Endothelial cell of umbilical vein (primary cell): ENCODE data around the gene SIRT4. TPM values are rescaled to one million over a fixed set of nuclear protein-coding genes. Genes with fewer than 3 reads are reported as not detected.

Experiments used
- BruUV-seq: library from RNA; stranded (reverse); fragments of 400-500 nt; replicated peaks from 2 replicates; lab custom pipeline; 2021; lab: Mats Ljungman, UMichigan
- CTCF ChIA-PET: fragments of 300-600, 350-600 bp; sonication (Branson Sonifier 250); formaldehyde crosslinking; loops from one replicate; lab custom pipeline; 2021; ENCODE audit warnings: antibody characterized with exemption, inconsistent platforms; lab: Charles Lee
- POLR2A ChIA-PET: fragments of 300-600, 350-600 bp; sonication (Branson Sonifier 250); formaldehyde crosslinking; loops from one replicate; lab custom pipeline; 2021; ENCODE audit warnings: antibody characterized with exemption, inconsistent platforms; lab: Charles Lee
- DNase-seq: peaks from one replicate; pipeline ENCODE4 v3.0.0-alpha.2; 2011; ENCODE audit warnings: low read depth, low spot score
- FAIRE-seq: peaks from 2 replicates; lab custom pipeline; 2011; peaks lifted over from hg19 to GRCh38; lab: Jason Lieb, UNC
- H2AFZ ChIP-seq: 2 replicates; pipeline ENCODE4 v1.6.0; 2012; ENCODE audit warnings: low read depth, low read length, control low read depth, inconsistent platforms
- H3K27ac ChIP-seq: 2 replicates; pipeline ENCODE4 v1.5.1; 2011; ENCODE audit warnings: low read depth, mild to moderate bottlenecking, control low read depth, low read length, moderate library complexity; ENCODE audit not compliant: insufficient read depth
- H3K27me3 ChIP-seq, 2 experiments: 2 replicates each; pipeline versions ENCODE4 v1.6.0 to v1.6.1; 2011; ENCODE audit warnings: low read length in 2 of 2, mixed read lengths in 1 of 2; ENCODE audit not compliant: control insufficient read depth in 2 of 2, insufficient read depth in 2 of 2
- H3K36me3 ChIP-seq, 2 experiments: 2 replicates in 1 of 2; 3 replicates in 1 of 2; pipeline ENCODE4 v1.5.1; 2011; ENCODE audit warnings: low read length in 2 of 2, mild to moderate bottlenecking in 1 of 2, moderate library complexity in 1 of 2; ENCODE audit not compliant: control insufficient read depth in 2 of 2, insufficient read depth in 2 of 2; ENCODE audit errors: extremely low read depth in 1 of 2
- H3K4me1 ChIP-seq: 3 replicates; pipeline ENCODE4 v1.5.1; 2011; ENCODE audit warnings: mild to moderate bottlenecking, low read length; ENCODE audit not compliant: control insufficient read depth, insufficient read depth; ENCODE audit errors: extremely low read depth
- H3K4me2 ChIP-seq: 2 replicates; pipeline ENCODE4 v1.6.1; 2011; ENCODE audit warnings: low read length, control low read depth, mixed read lengths; ENCODE audit not compliant: insufficient read depth
- H3K4me3 ChIP-seq, 3 experiments: fragments of 200-600 bp in 1 of 3; sonication (generic), shearing (Covaris generic) in 1 of 3; replicated peaks in 1 of 3; 2 replicates each; pipeline ENCODE4 v1.5.1; 2011 to 2016; ENCODE audit warnings: control low read depth in 3 of 3, low read length in 3 of 3, mild to moderate bottlenecking in 2 of 3, inconsistent platforms in 1 of 3, low read depth in 1 of 3, moderate library complexity in 1 of 3; ENCODE audit not compliant: insufficient read depth in 1 of 3
- H3K79me2 ChIP-seq: 2 replicates; pipeline ENCODE4 v1.6.0; 2012; ENCODE audit warnings: low read length, inconsistent platforms; ENCODE audit not compliant: control insufficient read depth, insufficient read depth
- H3K9ac ChIP-seq: replicated peaks from 2 replicates; pipeline ENCODE3; 2011; ENCODE audit warnings: low read length, control low read depth; ENCODE audit not compliant: insufficient read depth; ENCODE audit errors: extremely low read depth
- H3K9me1 ChIP-seq: replicated peaks from 3 replicates; pipeline ENCODE4 v1.6.0; 2011; ENCODE audit warnings: mild to moderate bottlenecking, low read length; ENCODE audit not compliant: control insufficient read depth, insufficient read depth; ENCODE audit errors: extremely low read depth
- H3K9me3 ChIP-seq: replicated peaks from 2 replicates; pipeline ENCODE4 v1.5.1; 2012; ENCODE audit warnings: low read length, inconsistent platforms; ENCODE audit not compliant: control insufficient read depth, insufficient read depth
- H4K20me1 ChIP-seq: replicated peaks from 2 replicates; pipeline ENCODE3; 2011; ENCODE audit warnings: mild to moderate bottlenecking, low read length; ENCODE audit not compliant: control insufficient read depth, insufficient read depth; ENCODE audit errors: extremely low read depth
- EZH2 ChIP-seq: IDR thresholded peaks from 2 replicates; pipeline ENCODE4 v1.6.1; 2012; ENCODE audit warnings: borderline replicate concordance, low read depth, mild to moderate bottlenecking, moderate library complexity, low read length, inconsistent platforms; ENCODE audit not compliant: severe bottlenecking
- FOS ChIP-seq: IDR thresholded peaks from 2 replicates; pipeline ENCODE4 v1.6.1; 2011; ENCODE audit warnings: mild to moderate bottlenecking, low read length, moderate library complexity, borderline replicate concordance; ENCODE audit not compliant: insufficient read depth
- GATA2 ChIP-seq: IDR thresholded peaks from 2 replicates; pipeline ENCODE4 v1.7.0; 2011; ENCODE audit warnings: low read depth, mild to moderate bottlenecking, moderate library complexity, mixed read lengths, low read length; ENCODE audit not compliant: insufficient read length, insufficient read depth
- JUN ChIP-seq: IDR thresholded peaks from 2 replicates; pipeline ENCODE4 v1.6.1; 2011; ENCODE audit warnings: borderline replicate concordance, low read depth; ENCODE audit not compliant: insufficient read length, insufficient read depth
- MYC ChIP-seq: IDR thresholded peaks from one replicate; pipeline ENCODE4 v1.6.1; 2011; ENCODE audit warnings: mild to moderate bottlenecking, low read depth, low read length
- POLR2AphosphoS5 ChIP-seq: IDR thresholded peaks from 2 replicates; pipeline ENCODE4 v1.6.1; 2012; ENCODE audit warnings: low read depth, mild to moderate bottlenecking, control low read depth, low read length, moderate library complexity; ENCODE audit not compliant: insufficient read depth
- dilution Hi-C: fragments of 300-500 bp; cut with MboI; formaldehyde crosslinking; loops from one replicate; pipeline ENCODE4 v1.15.0; 2019; ENCODE audit warnings: low sequenced_read_pairs; ENCODE audit not compliant: extremely low pct_ligation_motif_present
- intact Hi-C: fragments of 100-400 bp; cut with micrococcal nuclease; formaldehyde crosslinking; loops from one replicate; pipeline ENCODE4 v1.10.0; 2022
- polyA plus RNA-seq, 4 experiments: library from polyadenylated mRNA; depleted of rRNA in 3 of 4; stranded (reverse) in 3 of 4; unstranded in 1 of 4; fragments of >200 nt; gene quantifications; 2 replicates each; pipeline versions ENCODE4 v1.2.1 to v1.2.3, GENCODE V29; 2011 to 2012; ENCODE audit warnings: missing spikeins in 1 of 4
- total RNA-seq: library from RNA; stranded (reverse); gene quantifications from 2 replicates; pipeline ENCODE4 v1.2.3, GENCODE V29; 2021
- TF ChIP-seq, protein P1 (sequence below), 2 donors: IDR thresholded peaks; 1 replicate in 1 of 2; 2 replicates in 1 of 2; pipeline ENCODE4 v1.5.1; 2011; ENCODE audit warnings: low read length in 2 of 2, mild to moderate bottlenecking in 2 of 2, moderate library complexity in 2 of 2, control low read depth in 1 of 2, inconsistent platforms in 1 of 2, low read depth in 1 of 2; ENCODE audit not compliant: insufficient read depth in 1 of 2; ENCODE audit errors: extremely low read depth in 1 of 2

SIRT4 gene
- total and polyA plus RNA-seq, 2 donors (not counting 3 experiments of a cell fraction or from before 2014, with no cell fraction given): 0.79 to 1.2 TPM

DNA sequence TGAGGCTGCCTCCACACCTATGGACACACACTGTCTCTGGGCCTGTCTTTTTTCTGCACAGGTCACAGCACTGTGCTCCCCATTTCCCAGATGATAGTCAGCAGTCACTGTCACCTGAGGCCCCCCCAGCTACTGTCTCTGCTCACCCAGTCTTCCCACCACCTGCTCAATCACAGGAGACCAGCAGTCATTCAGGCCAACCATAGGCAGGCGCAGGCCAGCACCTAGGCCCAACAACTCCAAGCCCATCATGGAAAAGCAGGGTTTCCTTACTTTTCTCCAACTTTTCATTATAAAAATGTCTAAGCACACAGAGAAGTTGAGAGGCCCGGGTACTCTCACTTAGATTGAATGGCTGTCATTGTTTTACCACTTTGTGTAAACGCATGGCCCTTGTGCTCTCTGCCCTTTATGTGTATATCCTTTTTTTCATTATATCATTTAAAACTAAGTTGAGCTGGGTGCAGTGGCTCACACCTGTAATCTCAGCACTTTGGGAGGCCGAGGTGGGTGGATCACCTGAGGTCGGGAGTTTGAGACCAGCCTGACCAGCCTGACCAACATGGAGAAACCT lies 43.7 kb upstream of the SIRT4 start:
- no peak overlapping the region for H3K4me3 ChIP-seq
- ChIA-PET POLR2A (interaction anchor here (0.7 to 4.0 kb wide), 3 partner anchors 28 to 58 kb away, joined by 8 to 59 read pairs (median 43); partner anchors contain the start of genes RNU4-2 and RPLP0), CTCF (interaction anchor here (1.9 to 33.5 kb wide), 4 partner anchors 1 to 57 kb away, joined by 9 to 1402 read pairs (median 906); partner anchors contain the start of genes PXN and RPLP0)
- H3K79me2 ChIP-seq: peaks cover 88% of the 10 kb centered on the region
- intact Hi-C loops: no loop called here
- FAIRE-seq (no peak), DNase-seq (no peak)
- BruUV-seq: no TSS peak
- H3K9me1 ChIP-seq: no peaks in the 10 kb centered on the region
- H3K27ac ChIP-seq: peak overlapping the region; percentile 96
- dilution Hi-C loops: no loop called here
- peak overlapping the region; percentile 31 for H3K4me2 ChIP-seq
- H3K36me3 ChIP-seq: peaks cover 0 to 4% of the 10 kb centered on the region in 2 experiments
- no peaks in the 10 kb centered on the region for H4K20me1 ChIP-seq
- no peaks in the 10 kb centered on the region for H3K27me3 ChIP-seq
- no peak overlapping the region for H3K9ac ChIP-seq
- H3K9me3 ChIP-seq: no peaks in the 10 kb centered on the region
- no peak overlapping the region for H2AFZ ChIP-seq
- TF ChIP-seq MYC (no peak), GATA2 (no peak), JUN (no peak)
- peaks cover 80% of the 10 kb centered on the region for H3K4me1 ChIP-seq

DNA sequence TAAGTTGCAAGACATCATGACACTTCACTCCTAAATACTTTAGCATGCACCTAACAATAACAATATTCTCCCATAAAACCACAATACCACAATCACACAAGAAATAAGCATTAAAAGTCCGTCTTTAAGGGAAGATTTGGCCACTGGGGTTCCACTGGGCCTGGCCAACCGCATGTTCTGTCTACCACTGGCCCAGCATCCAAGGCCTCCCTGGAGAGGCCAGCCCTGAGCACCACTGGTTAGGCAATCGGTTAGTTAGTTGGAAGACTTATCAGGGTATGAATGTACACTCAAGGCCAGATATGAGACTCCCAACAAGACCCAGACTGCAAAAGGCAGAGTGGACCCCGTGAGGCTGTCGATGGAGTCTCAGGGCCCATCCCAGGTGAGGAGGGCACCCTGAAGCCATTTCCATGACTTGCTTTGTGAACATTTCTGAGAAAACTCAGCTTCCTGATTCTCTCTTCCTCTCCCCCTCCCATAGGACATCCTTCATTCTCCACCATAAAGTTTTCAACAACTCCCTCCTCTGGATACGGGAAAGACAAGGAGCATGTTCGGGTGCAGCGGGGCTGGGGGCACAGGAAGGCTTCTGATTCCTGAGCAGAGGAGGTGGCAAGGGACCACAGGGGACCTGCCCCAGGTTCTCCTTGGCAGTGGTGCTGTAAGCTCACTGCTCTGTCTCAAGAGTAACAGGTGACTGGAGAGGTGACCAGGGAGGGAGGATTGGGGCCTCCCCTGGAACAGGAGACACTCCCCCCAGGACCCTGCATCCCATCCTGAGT lies 42.5 kb upstream of the SIRT4 start:
- dilution Hi-C loops: no loop called here
- Histone ChIP-seq H3K4me2 (no peak overlapping the region), H3K27me3 (no peaks in the 10 kb centered on the region), H3K4me3 (no peak overlapping the region), H4K20me1 (no peaks in the 10 kb centered on the region), H3K9me1 (no peaks in the 10 kb centered on the region), H3K36me3 (peaks cover 0 to 4% of the 10 kb centered on the region in 2 experiments), H2AFZ (no peak overlapping the region), H3K9me3 (no peaks in the 10 kb centered on the region), H3K27ac (peak overlapping the region; percentile 14), H3K9ac (no peak overlapping the region), H3K4me1 (peaks cover 80% of the 10 kb centered on the region), H3K79me2 (peaks cover 89% of the 10 kb centered on the region)
- FAIRE-seq (no peak), DNase-seq (no peak)
- BruUV-seq: no TSS peak
- ChIA-PET CTCF (interaction anchor here (27.7 to 33.5 kb wide), 2 partner anchors 13 to 32 kb away, joined by 906 to 1402 read pairs; no protein-coding TSS in a partner anchor), POLR2A (no interaction called here)
- TF ChIP-seq FOS (no peak), GATA2 (no peak), POLR2AphosphoS5 (no peak), MYC (no peak), EZH2 (no peak), JUN (no peak)
- TF ChIP-seq, protein P1, sequence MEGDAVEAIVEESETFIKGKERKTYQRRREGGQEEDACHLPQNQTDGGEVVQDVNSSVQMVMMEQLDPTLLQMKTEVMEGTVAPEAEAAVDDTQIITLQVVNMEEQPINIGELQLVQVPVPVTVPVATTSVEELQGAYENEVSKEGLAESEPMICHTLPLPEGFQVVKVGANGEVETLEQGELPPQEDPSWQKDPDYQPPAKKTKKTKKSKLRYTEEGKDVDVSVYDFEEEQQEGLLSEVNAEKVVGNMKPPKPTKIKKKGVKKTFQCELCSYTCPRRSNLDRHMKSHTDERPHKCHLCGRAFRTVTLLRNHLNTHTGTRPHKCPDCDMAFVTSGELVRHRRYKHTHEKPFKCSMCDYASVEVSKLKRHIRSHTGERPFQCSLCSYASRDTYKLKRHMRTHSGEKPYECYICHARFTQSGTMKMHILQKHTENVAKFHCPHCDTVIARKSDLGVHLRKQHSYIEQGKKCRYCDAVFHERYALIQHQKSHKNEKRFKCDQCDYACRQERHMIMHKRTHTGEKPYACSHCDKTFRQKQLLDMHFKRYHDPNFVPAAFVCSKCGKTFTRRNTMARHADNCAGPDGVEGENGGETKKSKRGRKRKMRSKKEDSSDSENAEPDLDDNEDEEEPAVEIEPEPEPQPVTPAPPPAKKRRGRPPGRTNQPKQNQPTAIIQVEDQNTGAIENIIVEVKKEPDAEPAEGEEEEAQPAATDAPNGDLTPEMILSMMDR (IDR thresholded peaks at IDR 0.05; ENCODE audit: extremely low read depth in 1 of 2, insufficient read depth in 1 of 2, low read depth in 1 of 2, low read length in 2 of 2): no peak
- intact Hi-C loops: no loop called here
